Measurements from ENCODE around the gene SPIRE2. TPM values are rescaled to one million over a fixed set of nuclear protein-coding genes. Genes with fewer than 3 reads are reported as not detected.

SPIRE2 gene
- total and polyA plus RNA-seq, 2 of the 13 experiments (the other 11 are each of a cell fraction or from before 2014, with no cell fraction given), result 13.3 to 37.5 TPM

GRCh38 chr16:89917773-89918452 lies 89.6 kb downstream of the SPIRE2 start (continued):
- TF ChIP-seq GMEB1 (CRISPR knock-in tag; IDR thresholded peaks at IDR 0.05; ENCODE audit: borderline replicate concordance) (peak; percentile 74; the same call in 1 of the 2 replicates), ZC3H4 (CRISPR knock-in tag; IDR thresholded peaks at IDR 0.05; ENCODE audit: borderline replicate concordance) (peak; percentile 92; the same call in 1 of the 2 replicates), ZMAT5 (CRISPR knock-in tag; IDR thresholded peaks at IDR 0.05; ENCODE audit: borderline replicate concordance, low read depth) (no peak), ZBTB21 (CRISPR knock-in tag; IDR thresholded peaks at IDR 0.05) (peak; percentile 65; the same call in 1 of the 2 replicates), ZNF30 (CRISPR knock-in tag; IDR thresholded peaks at IDR 0.05) (peak; percentile 94; the same call in 1 of the 2 replicates), JUNB (CRISPR knock-in tag; IDR thresholded peaks at IDR 0.05; ENCODE audit: borderline replicate concordance) (peak; percentile 85), NFIC (IDR thresholded peaks at IDR 0.05; ENCODE audit: low read length) (no peak), ZNF3 (CRISPR knock-in tag; IDR thresholded peaks at IDR 0.05) (peak; percentile 74; the same call in 1 of the 2 replicates), HES4 (CRISPR knock-in tag; IDR thresholded peaks at IDR 0.05; ENCODE audit: borderline replicate concordance) (peak; percentile 99), MAFK (conservative IDR thresholded peaks at IDR 0.05 in 1 of 2, IDR thresholded peaks at IDR 0.05 in 1 of 2; ENCODE audit: low read length in 2 of 2) (no peak), U2AF1 (optimal IDR thresholded peaks at IDR 0.05; ENCODE audit: low read depth, low read length) (peak; percentile 90), ZNF138 (CRISPR knock-in tag; IDR thresholded peaks at IDR 0.05; ENCODE audit: low read depth) (peak; percentile 100; the same call in 1 of the 2 replicates), KLF15 (CRISPR knock-in tag; IDR thresholded peaks at IDR 0.05; ENCODE audit: borderline replicate concordance) (no peak), SP4 (CRISPR knock-in tag; IDR thresholded peaks at IDR 0.05) (peak; percentile 75), ZNF580 (CRISPR knock-in tag; IDR thresholded peaks at IDR 0.05; ENCODE audit: borderline replicate concordance, low read depth) (peak; percentile 99), ZNF136 (CRISPR knock-in tag; IDR thresholded peaks at IDR 0.05; ENCODE audit: low read depth) (peak; percentile 97)
- TF ChIP-seq, protein P1, sequence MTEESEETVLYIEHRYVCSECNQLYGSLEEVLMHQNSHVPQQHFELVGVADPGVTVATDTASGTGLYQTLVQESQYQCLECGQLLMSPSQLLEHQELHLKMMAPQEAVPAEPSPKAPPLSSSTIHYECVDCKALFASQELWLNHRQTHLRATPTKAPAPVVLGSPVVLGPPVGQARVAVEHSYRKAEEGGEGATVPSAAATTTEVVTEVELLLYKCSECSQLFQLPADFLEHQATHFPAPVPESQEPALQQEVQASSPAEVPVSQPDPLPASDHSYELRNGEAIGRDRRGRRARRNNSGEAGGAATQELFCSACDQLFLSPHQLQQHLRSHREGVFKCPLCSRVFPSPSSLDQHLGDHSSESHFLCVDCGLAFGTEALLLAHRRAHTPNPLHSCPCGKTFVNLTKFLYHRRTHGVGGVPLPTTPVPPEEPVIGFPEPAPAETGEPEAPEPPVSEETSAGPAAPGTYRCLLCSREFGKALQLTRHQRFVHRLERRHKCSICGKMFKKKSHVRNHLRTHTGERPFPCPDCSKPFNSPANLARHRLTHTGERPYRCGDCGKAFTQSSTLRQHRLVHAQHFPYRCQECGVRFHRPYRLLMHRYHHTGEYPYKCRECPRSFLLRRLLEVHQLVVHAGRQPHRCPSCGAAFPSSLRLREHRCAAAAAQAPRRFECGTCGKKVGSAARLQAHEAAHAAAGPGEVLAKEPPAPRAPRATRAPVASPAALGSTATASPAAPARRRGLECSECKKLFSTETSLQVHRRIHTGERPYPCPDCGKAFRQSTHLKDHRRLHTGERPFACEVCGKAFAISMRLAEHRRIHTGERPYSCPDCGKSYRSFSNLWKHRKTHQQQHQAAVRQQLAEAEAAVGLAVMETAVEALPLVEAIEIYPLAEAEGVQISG (CRISPR knock-in tag; IDR thresholded peaks at IDR 0.05), result peak; percentile 94
- TF ChIP-seq, protein P2, sequence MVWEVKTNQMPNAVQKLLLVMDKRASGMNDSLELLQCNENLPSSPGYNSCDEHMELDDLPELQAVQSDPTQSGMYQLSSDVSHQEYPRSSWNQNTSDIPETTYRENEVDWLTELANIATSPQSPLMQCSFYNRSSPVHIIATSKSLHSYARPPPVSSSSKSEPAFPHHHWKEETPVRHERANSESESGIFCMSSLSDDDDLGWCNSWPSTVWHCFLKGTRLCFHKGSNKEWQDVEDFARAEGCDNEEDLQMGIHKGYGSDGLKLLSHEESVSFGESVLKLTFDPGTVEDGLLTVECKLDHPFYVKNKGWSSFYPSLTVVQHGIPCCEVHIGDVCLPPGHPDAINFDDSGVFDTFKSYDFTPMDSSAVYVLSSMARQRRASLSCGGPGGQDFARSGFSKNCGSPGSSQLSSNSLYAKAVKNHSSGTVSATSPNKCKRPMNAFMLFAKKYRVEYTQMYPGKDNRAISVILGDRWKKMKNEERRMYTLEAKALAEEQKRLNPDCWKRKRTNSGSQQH (CRISPR knock-in tag; IDR thresholded peaks at IDR 0.05; ENCODE audit: low read depth), result peak; percentile 97
- TF ChIP-seq, protein P3, sequence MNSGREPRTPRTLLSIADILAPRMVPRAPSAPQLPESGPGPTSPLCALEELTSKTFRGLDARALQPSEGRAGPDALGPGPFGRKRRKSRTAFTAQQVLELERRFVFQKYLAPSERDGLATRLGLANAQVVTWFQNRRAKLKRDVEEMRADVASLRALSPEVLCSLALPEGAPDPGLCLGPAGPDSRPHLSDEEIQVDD (CRISPR knock-in tag; IDR thresholded peaks at IDR 0.05; ENCODE audit: borderline replicate concordance), result peak; percentile 97
- TF ChIP-seq, protein P4, sequence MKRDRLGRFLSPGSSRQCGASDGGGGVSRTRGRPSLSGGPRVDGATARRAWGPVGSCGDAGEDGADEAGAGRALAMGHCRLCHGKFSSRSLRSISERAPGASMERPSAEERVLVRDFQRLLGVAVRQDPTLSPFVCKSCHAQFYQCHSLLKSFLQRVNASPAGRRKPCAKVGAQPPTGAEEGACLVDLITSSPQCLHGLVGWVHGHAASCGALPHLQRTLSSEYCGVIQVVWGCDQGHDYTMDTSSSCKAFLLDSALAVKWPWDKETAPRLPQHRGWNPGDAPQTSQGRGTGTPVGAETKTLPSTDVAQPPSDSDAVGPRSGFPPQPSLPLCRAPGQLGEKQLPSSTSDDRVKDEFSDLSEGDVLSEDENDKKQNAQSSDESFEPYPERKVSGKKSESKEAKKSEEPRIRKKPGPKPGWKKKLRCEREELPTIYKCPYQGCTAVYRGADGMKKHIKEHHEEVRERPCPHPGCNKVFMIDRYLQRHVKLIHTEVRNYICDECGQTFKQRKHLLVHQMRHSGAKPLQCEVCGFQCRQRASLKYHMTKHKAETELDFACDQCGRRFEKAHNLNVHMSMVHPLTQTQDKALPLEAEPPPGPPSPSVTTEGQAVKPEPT (CRISPR knock-in tag; IDR thresholded peaks at IDR 0.05; ENCODE audit: low read depth), result peak; percentile 98

Measured in HepG2 (cell line).